Mesothelial cell of epicardium (in vitro differentiated cells): Measurements from ENCODE around the gene DUS1L. TPM values are rescaled to one million over a fixed set of nuclear protein-coding genes. Genes with fewer than 3 reads are reported as not detected.

ENCODE experiments used
- DNase-seq, 2 experiments: peaks; one replicate each; pipeline ENCODE4 v3.0.0; 2021; ENCODE audit warnings: low spot score in 2 of 2; ENCODE audit not compliant: unreplicated experiment in 2 of 2
- H3K27ac Mint-ChIP-seq: 2 replicates; pipeline ENCODE4 v1.8.0; 2021; ENCODE audit warnings: mixed read lengths
- H3K27me3 Mint-ChIP-seq: 2 replicates; pipeline ENCODE4 v1.8.0; 2021; ENCODE audit warnings: low read depth, mixed read lengths
- H3K36me3 Mint-ChIP-seq: 2 replicates; pipeline ENCODE4 v1.8.0; 2021; ENCODE audit warnings: mixed read lengths
- H3K4me1 Mint-ChIP-seq: 2 replicates; pipeline ENCODE4 v1.8.0; 2021; ENCODE audit warnings: mixed read lengths
- H3K4me3 Mint-ChIP-seq: 2 replicates; pipeline ENCODE4 v1.8.0; 2021; ENCODE audit warnings: mild to moderate bottlenecking, moderate library complexity, mixed read lengths
- H3K9me3 Mint-ChIP-seq: 2 replicates; pipeline ENCODE4 v1.8.0; 2021; ENCODE audit warnings: mixed read lengths
- CTCF ChIP-seq: fragments of 200-600 bp; sonication (generic); IDR thresholded peaks from one replicate; pipeline ENCODE4 v1.5.0; 2021; ENCODE audit warnings: antibody characterized with exemption; ENCODE audit not compliant: unreplicated experiment
- total RNA-seq: library from RNA; stranded (reverse); gene quantifications from 3 replicates; pipeline ENCODE4 v1.2.1, GENCODE V29; 2021

Gene DUS1L
- total RNA-seq, 1 donor from 2014 or later, result 94.9 TPM

- Mint-ChIP-seq H3K27ac (no peak overlapping the region), H3K4me1 (no peaks in the 10 kb centered on the region), H3K9me3 (peaks cover 4% of the 10 kb centered on the region), H3K36me3 (peaks cover 3% of the 10 kb centered on the region), H3K27me3 (peaks cover 13% of the 10 kb centered on the region), H3K4me3 (no peak overlapping the region)
- TF ChIP-seq CTCF, result no peak
- no peak for DNase-seq
Measured at GRCh38 chr17:82077617-82078358, 12.2 kb upstream of the DUS1L start.

- H3K27ac Mint-ChIP-seq, result peak overlapping the region; percentile 34
Measured at GRCh38 chr17:82076785-82077591, 11.4 kb upstream of the DUS1L start.

GRCh38 chr17:82076018-82076784 is 10.6 kb upstream of the DUS1L start:
- no peak overlapping the region for H3K4me3 Mint-ChIP-seq
- H3K27me3 Mint-ChIP-seq, result peaks cover 16% of the 10 kb centered on the region
- TF ChIP-seq CTCF, result no peak
- no peaks in the 10 kb centered on the region for H3K4me1 Mint-ChIP-seq
- peaks cover 3% of the 10 kb centered on the region for H3K36me3 Mint-ChIP-seq
- no peak overlapping the region for H3K27ac Mint-ChIP-seq
- H3K9me3 Mint-ChIP-seq, result peaks cover 4% of the 10 kb centered on the region
- no peak for DNase-seq

More at GRCh38 chr17:82076785-82077591, 11.4 kb upstream of the DUS1L start:
- TF ChIP-seq CTCF, result peak; percentile 4
- Mint-ChIP-seq H3K4me1 (no peaks in the 10 kb centered on the region), H3K9me3 (peaks cover 4% of the 10 kb centered on the region), H3K4me3 (no peak overlapping the region), H3K27me3 (peaks cover 16% of the 10 kb centered on the region), H3K36me3 (peaks cover 3% of the 10 kb centered on the region)
- DNase-seq, result no peak

- peaks cover 3% of the 10 kb centered on the region for H3K36me3 Mint-ChIP-seq
- H3K4me1 Mint-ChIP-seq, result no peaks in the 10 kb centered on the region
- no peak for DNase-seq
- peaks cover 19% of the 10 kb centered on the region for H3K27me3 Mint-ChIP-seq
- peaks cover 4% of the 10 kb centered on the region for H3K9me3 Mint-ChIP-seq
- no peak for TF ChIP-seq CTCF
- H3K27ac Mint-ChIP-seq, result no peak overlapping the region
- H3K4me3 Mint-ChIP-seq, result no peak overlapping the region
Measured at GRCh38 chr17:82073446-82073845, 7.8 kb upstream of the DUS1L start.

GRCh38 chr17:82072827-82073226 is 7.2 kb upstream of the DUS1L start:
- no peak for TF ChIP-seq CTCF
- peaks cover 4% of the 10 kb centered on the region for H3K9me3 Mint-ChIP-seq
- DNase-seq, result no peak
- H3K27ac Mint-ChIP-seq, result no peak overlapping the region
- no peak overlapping the region for H3K4me3 Mint-ChIP-seq
- peaks cover 19% of the 10 kb centered on the region for H3K27me3 Mint-ChIP-seq
- no peaks in the 10 kb centered on the region for H3K36me3 Mint-ChIP-seq
- H3K4me1 Mint-ChIP-seq, result no peaks in the 10 kb centered on the region
